Measurements from ENCODE around the gene MGST3.
"Not testable (repeated sequence)": the region's sequence is repeated elsewhere in the genome, so short reads cannot be mapped to it uniquely, and the experiment has no call there.

MGST3 gene

DNA sequence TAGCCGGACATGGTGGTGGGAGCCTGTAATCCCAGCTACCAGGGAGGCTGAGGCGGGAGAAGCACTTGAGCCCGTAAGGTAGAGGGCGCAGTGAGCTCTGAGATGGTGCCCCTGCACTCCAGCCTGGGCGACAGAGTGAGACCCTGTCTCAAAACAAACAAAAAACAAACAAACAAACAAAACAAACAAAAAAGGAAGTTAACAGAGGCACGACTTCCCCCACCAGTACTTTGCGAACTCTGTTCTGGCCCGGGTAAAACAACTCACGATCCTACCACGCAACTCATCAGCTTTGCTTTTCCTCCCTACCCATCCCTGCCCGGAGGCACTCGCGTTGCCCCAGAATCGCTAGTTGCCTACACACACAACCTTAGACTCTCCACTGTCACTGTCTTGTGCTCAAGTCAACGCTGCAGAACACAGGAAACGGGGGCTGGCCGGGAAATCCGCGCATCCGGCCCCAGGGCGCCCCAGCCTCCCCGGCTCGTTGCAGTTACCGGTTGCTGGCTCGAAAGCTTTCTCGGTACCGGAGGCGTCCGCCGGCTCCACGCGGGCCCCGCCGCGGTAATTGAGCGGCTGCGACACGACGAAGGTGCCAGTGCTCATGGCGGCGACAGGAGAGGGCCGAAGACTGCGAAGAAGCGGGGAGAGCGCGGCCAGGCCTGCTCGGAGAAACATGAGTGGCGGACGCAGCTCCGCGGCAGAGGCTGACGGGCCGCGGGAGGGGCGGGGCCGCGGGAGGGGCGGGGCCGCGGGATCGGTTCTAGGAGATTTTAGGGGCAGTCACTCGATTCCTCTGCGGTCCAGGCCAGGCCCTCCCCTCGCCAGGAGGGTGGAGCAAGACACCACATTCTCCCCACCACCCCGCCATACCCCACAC, 67.1 kb downstream of the MGST3 start, which contains the start of gene ALDH9A1:
TSS of gene ALDH9A1 (minus strand) at position 682 of the 880 bp plus-strand sequence. CDS start at position 678, 4 bp downstream.
- DNase-seq (ENCODE audit: low spot score): peak; percentile 91

DNA sequence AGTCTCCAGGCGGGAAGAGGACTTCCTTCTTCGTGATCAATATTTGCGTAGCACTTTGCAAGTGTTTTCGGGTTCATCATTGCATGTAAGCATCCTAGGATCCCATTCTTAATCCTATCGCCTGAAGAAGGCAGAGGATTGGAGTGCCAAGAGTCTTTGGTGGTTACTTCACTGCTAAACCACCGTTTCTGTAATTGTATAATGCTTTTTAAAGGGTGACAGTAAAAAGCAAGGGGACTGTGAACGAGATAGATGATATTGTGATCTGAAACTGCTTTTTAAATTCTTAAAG, 67.7 kb downstream of the MGST3 start:
- DNase-seq (ENCODE audit: low spot score): no peak

DNA sequence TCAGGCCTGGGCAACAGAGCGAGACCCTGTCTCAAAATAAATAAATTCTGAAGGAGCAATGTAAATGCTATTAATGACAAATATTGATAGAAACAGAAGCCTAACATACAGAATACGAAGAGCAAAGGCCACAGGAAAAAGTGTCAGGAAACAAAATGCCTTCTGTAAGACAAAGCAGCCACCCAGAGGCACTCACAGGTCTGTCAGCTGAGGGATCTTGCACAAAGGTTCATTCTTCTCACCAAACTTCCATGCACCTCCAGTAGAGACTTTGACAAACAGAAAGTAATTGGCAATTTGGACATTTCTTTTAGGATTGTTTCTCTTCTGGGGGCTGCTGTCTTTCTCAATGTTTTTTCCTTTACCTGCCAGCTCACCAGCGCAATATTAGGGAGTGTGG, 68.5 kb downstream of the MGST3 start:
- no peak for DNase-seq (ENCODE audit: low spot score)

DNA sequence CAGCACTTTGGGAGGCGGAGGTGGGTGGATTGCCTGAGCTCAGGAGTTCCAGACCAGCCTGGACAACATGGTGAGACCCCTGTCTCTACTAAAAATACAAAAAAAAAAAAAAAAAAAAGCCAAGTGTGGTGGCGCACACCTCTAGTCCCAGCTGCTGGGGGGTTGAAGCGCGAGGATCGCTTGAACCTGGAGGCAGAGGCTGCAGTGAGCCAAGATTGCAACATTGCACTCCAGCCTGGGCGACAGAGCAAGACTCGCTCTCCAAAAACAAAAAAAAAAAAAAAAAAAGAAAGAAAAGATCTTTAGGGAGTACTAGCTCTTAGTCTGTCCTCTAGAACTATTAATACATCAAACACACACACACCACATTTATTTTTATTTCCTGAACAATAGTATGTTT, 70.9 kb downstream of the MGST3 start:
- DNase-seq (ENCODE audit: low spot score): not testable (repeated sequence)

DNA sequence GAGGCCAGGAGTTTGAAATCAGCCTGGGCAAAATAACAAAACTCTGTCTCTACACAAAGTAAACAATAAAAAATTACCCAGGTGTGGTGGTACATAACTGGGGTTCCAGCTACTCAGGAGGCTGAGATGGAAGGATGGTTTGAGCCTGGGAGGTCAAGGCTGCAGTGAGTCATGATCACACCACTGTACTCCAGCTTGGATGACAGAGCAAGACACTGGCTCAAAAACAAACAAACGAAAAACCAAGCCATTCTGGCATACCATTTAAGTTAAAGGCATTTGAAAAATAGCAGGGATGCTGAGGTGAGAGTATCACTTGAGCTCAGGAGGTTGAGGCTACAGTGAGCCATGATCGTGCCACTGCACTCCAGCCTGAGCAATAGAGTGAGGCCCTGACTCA, 72.6 kb downstream of the MGST3 start:
- DNase-seq (ENCODE audit: low spot score): no peak
